Kidney epithelial cell (primary cell): Measurements from ENCODE around the gene VWC2. TPM values are rescaled to one million over a fixed set of nuclear protein-coding genes. Genes with fewer than 3 reads are reported as not detected.

Experiments used
- DNase-seq: peaks from one replicate; pipeline ENCODE4 v3.0.0-alpha.2; 2010; ENCODE audit warnings: low read depth
- H3K27me3 ChIP-seq: 2 replicates; pipeline ENCODE4 v1.6.0; 2011; ENCODE audit warnings: low read length; ENCODE audit not compliant: control insufficient read depth, insufficient read depth
- H3K36me3 ChIP-seq: 2 replicates; pipeline ENCODE4 v1.5.1; 2011; ENCODE audit warnings: low read length; ENCODE audit not compliant: control insufficient read depth, insufficient read depth
- H3K4me3 ChIP-seq: 2 replicates; pipeline ENCODE4 v1.5.1; 2011; ENCODE audit warnings: low read depth, mild to moderate bottlenecking, control low read depth, low read length
- total RNA-seq: library from RNA; depleted of rRNA; stranded (reverse); fragments of >200 nt; gene quantifications from 2 replicates; pipeline ENCODE4 v1.2.3, GENCODE V29; 2015
- TF ChIP-seq, protein P1 (sequence below): IDR thresholded peaks from 2 replicates; pipeline ENCODE4 v1.5.1; 2011; ENCODE audit warnings: mild to moderate bottlenecking, moderate library complexity, low read length, control low read depth, inconsistent platforms; ENCODE audit not compliant: insufficient read depth, poor library complexity, severe bottlenecking

VWC2 gene
- total RNA-seq, 1 donor from 2014 or later: under 0.01 TPM

DNA sequence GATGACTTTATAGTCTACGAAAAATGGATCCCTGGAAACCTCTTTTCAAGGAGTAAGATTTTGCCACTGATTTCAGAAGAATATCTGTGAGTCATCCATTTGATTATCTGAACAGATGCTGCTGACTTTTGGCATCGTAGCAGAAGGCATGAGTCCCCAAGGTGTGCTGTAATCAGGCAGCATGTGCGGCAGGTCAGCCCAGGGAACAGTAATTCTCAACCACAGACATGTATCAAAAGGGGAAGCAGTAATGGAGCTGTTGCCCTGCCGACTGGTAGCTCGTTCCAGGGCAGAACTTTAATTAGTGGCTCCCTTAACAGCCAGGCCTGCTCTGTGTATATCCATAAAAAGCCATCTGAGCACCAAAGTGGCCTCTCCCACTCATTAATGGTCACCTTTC is 5.7 kb upstream of the VWC2 start:
- no peaks in the 10 kb centered on the region for H3K36me3 ChIP-seq

DNA sequence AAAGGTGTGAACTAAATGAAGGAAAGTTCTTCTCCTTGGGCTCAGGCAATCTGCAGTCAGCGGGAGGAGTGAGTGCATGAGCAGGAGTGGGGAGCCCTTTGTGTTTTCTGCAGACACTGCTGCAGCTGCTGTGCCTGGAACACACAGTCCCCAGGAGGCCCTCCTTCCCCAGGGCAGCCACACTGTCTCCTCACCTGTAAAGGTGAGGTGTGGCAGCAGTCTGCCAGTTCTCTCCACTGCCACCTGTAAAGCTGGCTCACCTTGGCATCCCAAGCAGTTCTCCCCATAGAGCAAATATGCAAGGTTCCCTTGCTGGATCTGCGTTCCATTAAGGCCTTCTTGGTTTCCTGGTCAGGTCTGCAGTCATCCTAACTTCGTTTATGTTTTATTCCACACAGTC is 5.2 kb upstream of the VWC2 start:
- Histone ChIP-seq H3K27me3 (peaks cover 17% of the 10 kb centered on the region), H3K36me3 (no peaks in the 10 kb centered on the region), H3K4me3 (no peak overlapping the region)
- TF ChIP-seq, protein P1, sequence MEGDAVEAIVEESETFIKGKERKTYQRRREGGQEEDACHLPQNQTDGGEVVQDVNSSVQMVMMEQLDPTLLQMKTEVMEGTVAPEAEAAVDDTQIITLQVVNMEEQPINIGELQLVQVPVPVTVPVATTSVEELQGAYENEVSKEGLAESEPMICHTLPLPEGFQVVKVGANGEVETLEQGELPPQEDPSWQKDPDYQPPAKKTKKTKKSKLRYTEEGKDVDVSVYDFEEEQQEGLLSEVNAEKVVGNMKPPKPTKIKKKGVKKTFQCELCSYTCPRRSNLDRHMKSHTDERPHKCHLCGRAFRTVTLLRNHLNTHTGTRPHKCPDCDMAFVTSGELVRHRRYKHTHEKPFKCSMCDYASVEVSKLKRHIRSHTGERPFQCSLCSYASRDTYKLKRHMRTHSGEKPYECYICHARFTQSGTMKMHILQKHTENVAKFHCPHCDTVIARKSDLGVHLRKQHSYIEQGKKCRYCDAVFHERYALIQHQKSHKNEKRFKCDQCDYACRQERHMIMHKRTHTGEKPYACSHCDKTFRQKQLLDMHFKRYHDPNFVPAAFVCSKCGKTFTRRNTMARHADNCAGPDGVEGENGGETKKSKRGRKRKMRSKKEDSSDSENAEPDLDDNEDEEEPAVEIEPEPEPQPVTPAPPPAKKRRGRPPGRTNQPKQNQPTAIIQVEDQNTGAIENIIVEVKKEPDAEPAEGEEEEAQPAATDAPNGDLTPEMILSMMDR: no peak
- no peak for DNase-seq

More for the DNA sequence above, 5.7 kb upstream of the VWC2 start:
- TF ChIP-seq, protein P1: no peak
- Histone ChIP-seq H3K27me3 (peaks cover 15% of the 10 kb centered on the region), H3K4me3 (no peak overlapping the region)
- DNase-seq: no peak

DNA sequence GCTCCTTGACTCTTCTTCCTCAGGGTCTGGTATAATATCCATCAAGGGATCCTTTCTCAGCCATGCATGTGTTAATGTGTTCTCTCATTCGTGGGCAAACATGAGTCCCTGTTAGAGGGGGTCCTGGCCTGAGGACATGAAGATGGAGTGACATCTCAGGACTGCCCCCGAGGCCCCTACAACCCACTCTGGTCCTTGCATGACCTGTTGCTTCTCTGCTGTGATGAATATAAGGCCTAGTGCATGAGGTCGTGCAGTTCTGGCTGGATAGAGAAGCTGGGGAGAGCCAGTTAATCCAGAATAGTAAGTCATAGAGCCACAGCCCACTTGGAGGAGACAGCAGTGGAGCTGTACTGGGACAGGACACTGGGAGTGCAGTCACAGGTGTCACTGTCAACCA is 4.6 kb upstream of the VWC2 start:
- no peak overlapping the region for H3K4me3 ChIP-seq
- TF ChIP-seq, protein P1: no peak
- DNase-seq: no peak
- peaks cover 21% of the 10 kb centered on the region for H3K27me3 ChIP-seq
- no peaks in the 10 kb centered on the region for H3K36me3 ChIP-seq

DNA sequence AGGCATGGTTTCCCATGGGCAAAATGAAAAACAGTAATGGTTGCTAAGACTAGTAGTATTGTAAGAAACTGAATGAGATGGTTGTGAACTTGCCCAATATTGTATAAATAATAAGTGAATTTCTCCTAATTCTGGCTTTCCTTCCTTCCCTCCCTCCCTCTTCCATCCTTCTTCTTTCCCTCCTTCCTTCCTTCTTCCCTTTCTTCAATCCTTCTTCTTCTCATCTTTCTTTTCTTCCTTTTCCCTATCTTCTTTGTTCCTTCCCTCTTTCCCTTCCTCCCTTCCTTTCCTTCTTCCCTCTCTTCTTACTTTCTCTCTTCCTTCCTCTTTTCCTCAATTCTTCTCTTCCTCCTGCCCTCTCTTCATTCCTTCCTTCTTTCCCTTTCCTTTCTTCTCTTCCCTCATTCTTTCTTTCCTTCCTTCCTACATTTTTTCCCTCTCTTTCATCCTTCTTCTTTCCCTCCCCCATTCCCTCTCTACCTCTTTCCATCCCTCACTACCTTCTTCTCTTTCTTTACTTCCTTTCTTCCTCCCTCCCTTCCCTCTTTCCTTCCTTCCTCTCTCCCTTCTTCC is 4.1 kb upstream of the VWC2 start:
- no peak overlapping the region for H3K4me3 ChIP-seq
- H3K36me3 ChIP-seq: no peaks in the 10 kb centered on the region
- TF ChIP-seq, protein P1: no peak
- peaks cover 27% of the 10 kb centered on the region for H3K27me3 ChIP-seq
- no peak for DNase-seq

DNA sequence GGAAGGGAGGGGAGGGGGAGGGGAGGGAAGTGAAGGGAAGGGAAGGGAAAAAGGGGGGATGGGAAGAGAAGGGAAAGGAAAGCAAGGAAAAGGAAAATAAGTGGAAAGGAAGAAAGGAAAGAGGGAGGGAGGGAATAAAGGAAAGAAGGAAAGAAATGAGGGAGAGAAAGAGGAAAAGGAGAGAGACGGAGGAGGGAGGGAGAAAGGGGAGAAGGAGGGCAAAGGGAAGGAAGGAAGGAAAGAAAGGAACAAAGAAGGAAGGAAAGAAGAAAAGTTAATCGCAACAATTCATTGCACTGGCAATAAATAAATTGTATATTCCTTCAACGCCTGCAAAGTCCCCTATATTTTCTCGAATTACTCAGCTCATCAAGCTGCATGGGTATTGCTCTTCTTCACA is 2.6 kb upstream of the VWC2 start:
- TF ChIP-seq, protein P1: no peak
- DNase-seq: no peak
- H3K36me3 ChIP-seq: no peaks in the 10 kb centered on the region
- peaks cover 40% of the 10 kb centered on the region for H3K27me3 ChIP-seq
- no peak overlapping the region for H3K4me3 ChIP-seq
